HL-60 (cell line): ENCODE results near the gene ZBTB12.

ENCODE experiments used
- TF ChIP-seq, protein P1 (sequence below): IDR thresholded peaks from one replicate; pipeline ENCODE4 v1.5.1; 2011; ENCODE audit warnings: low read length, control low read depth, inconsistent platforms; ENCODE audit not compliant: insufficient read depth
- TF ChIP-seq, protein P2 (sequence below): IDR thresholded peaks from 2 replicates; pipeline ENCODE4 v1.6.1; 2012; ENCODE audit warnings: low read depth; ENCODE audit not compliant: insufficient replicate concordance

DNA sequence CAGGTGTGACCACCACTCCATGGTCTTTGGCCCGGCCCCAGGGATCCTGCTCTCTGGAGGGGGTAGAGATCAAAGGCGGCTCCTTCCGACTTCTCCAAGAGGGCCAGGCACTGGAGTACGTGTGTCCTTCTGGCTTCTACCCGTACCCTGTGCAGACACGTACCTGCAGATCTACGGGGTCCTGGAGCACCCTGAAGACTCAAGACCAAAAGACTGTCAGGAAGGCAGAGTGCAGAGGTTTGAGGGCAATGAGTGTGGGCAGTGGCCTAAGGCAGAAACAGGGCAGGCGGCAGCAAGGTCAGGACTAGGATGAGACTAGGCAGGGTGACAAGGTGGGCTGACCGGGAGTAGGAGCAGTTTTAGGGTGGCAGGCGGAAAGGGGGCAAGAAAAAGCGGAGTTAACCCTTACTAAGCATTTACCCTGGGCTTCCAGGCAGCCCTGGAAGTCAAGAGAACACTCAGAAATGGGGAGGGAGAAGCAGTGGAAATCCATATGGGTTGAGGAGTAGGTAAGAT is 44.5 kb upstream of the ZBTB12 start:
- TF ChIP-seq, protein P1, sequence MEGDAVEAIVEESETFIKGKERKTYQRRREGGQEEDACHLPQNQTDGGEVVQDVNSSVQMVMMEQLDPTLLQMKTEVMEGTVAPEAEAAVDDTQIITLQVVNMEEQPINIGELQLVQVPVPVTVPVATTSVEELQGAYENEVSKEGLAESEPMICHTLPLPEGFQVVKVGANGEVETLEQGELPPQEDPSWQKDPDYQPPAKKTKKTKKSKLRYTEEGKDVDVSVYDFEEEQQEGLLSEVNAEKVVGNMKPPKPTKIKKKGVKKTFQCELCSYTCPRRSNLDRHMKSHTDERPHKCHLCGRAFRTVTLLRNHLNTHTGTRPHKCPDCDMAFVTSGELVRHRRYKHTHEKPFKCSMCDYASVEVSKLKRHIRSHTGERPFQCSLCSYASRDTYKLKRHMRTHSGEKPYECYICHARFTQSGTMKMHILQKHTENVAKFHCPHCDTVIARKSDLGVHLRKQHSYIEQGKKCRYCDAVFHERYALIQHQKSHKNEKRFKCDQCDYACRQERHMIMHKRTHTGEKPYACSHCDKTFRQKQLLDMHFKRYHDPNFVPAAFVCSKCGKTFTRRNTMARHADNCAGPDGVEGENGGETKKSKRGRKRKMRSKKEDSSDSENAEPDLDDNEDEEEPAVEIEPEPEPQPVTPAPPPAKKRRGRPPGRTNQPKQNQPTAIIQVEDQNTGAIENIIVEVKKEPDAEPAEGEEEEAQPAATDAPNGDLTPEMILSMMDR: no peak
- TF ChIP-seq, protein P2, sequence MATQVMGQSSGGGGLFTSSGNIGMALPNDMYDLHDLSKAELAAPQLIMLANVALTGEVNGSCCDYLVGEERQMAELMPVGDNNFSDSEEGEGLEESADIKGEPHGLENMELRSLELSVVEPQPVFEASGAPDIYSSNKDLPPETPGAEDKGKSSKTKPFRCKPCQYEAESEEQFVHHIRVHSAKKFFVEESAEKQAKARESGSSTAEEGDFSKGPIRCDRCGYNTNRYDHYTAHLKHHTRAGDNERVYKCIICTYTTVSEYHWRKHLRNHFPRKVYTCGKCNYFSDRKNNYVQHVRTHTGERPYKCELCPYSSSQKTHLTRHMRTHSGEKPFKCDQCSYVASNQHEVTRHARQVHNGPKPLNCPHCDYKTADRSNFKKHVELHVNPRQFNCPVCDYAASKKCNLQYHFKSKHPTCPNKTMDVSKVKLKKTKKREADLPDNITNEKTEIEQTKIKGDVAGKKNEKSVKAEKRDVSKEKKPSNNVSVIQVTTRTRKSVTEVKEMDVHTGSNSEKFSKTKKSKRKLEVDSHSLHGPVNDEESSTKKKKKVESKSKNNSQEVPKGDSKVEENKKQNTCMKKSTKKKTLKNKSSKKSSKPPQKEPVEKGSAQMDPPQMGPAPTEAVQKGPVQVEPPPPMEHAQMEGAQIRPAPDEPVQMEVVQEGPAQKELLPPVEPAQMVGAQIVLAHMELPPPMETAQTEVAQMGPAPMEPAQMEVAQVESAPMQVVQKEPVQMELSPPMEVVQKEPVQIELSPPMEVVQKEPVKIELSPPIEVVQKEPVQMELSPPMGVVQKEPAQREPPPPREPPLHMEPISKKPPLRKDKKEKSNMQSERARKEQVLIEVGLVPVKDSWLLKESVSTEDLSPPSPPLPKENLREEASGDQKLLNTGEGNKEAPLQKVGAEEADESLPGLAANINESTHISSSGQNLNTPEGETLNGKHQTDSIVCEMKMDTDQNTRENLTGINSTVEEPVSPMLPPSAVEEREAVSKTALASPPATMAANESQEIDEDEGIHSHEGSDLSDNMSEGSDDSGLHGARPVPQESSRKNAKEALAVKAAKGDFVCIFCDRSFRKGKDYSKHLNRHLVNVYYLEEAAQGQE: no peak
